ENCODE measurements around the gene ZC3H12D.

DNA sequence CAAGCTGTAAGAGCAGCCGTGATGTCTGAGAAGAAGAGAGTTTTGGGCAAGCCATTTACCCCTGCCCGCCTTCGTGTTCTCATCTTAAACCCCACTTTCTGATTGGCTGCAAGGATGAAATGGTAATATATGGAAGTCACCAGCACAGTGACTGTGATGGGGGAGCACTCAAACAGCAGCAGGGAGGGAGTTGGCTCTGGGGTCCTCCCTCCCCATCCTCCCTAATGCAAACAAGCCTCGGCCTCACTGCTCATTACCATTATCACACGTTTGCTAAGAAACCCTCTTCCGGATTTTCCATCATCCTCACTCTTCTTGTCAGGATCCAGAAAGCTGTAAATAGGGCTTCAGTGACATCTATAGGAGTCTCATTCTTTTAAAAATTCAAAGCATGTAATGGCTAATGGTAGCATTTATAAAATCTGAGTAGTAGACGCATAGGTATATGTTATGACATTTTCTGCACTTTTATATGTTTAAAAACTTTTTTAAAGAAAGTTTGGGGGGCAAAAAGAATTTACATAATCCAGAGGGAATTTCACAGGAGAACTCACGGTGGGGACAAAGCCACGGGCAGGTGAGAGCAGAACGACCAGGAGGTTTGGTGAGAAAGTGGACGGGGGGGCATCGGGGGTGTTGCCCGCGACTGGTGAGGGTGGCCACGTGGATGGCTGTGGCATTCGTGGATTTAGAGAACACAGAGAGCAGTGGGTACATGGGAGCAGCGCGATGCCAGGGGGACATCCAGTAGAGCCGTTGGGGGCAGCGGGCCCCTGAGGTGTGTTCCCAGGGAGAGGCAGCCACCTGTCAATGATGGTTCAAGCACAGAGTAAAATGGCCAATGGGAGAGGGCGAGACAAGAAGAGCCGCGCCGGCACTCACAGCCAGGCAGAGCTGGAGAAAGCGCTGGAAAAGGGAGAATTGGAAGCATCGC lies 55.1 kb downstream of the ZC3H12D start:
- TF ChIP-seq, protein P1, sequence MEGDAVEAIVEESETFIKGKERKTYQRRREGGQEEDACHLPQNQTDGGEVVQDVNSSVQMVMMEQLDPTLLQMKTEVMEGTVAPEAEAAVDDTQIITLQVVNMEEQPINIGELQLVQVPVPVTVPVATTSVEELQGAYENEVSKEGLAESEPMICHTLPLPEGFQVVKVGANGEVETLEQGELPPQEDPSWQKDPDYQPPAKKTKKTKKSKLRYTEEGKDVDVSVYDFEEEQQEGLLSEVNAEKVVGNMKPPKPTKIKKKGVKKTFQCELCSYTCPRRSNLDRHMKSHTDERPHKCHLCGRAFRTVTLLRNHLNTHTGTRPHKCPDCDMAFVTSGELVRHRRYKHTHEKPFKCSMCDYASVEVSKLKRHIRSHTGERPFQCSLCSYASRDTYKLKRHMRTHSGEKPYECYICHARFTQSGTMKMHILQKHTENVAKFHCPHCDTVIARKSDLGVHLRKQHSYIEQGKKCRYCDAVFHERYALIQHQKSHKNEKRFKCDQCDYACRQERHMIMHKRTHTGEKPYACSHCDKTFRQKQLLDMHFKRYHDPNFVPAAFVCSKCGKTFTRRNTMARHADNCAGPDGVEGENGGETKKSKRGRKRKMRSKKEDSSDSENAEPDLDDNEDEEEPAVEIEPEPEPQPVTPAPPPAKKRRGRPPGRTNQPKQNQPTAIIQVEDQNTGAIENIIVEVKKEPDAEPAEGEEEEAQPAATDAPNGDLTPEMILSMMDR (IDR thresholded peaks at IDR 0.05), result no peak
- TF ChIP-seq EP300 (IDR thresholded peaks at IDR 0.05) (no peak), POLR2A (IDR thresholded peaks at IDR 0.05) (no peak)
